Naive thymus-derived CD4-positive, alpha-beta T cell (primary cell): ENCODE data around the gene CELF2. TPM values are rescaled to one million over a fixed set of nuclear protein-coding genes. Genes with fewer than 3 reads are reported as not detected.

Source experiments
- ATAC-seq: fragments of 150-1000 bp; cut with Tn5 transposase; 2 replicates; pipeline ENCODE4 v1.10.0; 2021; ENCODE audit warnings: mild to moderate bottlenecking, moderate library complexity
- CTCF ChIA-PET: fragments of 350-600 bp; sonication (Branson Sonifier 250); formaldehyde crosslinking; loops from one replicate; lab custom pipeline; 2021; ENCODE audit warnings: antibody characterized with exemption; lab: Charles Lee
- POLR2A ChIA-PET: fragments of 350-600 bp; sonication (Branson Sonifier 250); formaldehyde crosslinking; loops from one replicate; lab custom pipeline; 2021; ENCODE audit warnings: antibody characterized with exemption, inconsistent platforms; lab: Charles Lee
- DNase-seq, 9 donors: peaks; one replicate each; pipeline versions ENCODE4 v3.0.0 to v3.0.0-alpha.2; 2020 to 2022; ENCODE audit warnings: mixed read lengths in 1 of 9
- H3K27ac ChIP-seq: one replicate; pipeline ENCODE4 v1.7.0; 2013; ENCODE audit warnings: mild to moderate bottlenecking, low read depth, low read length, moderate library complexity
- H3K27me3 ChIP-seq, 2 donors: one replicate each; pipeline ENCODE4 v1.7.0; 2013; ENCODE audit warnings: low read length in 2 of 2, mild to moderate bottlenecking in 2 of 2, moderate library complexity in 2 of 2; ENCODE audit not compliant: control insufficient read depth in 2 of 2, insufficient read depth in 2 of 2
- H3K36me3 ChIP-seq, 3 experiments: 1 replicate in 2 of 3; 2 replicates in 1 of 3; pipeline ENCODE4 v1.7.0; 2013; ENCODE audit warnings: low read length in 3 of 3, mild to moderate bottlenecking in 3 of 3, moderate library complexity in 1 of 3; ENCODE audit not compliant: insufficient read depth in 3 of 3, control insufficient read depth in 2 of 3
- H3K4me1 ChIP-seq, 2 donors: one replicate each; pipeline ENCODE4 v1.7.0; 2013; ENCODE audit warnings: low read length in 2 of 2, mild to moderate bottlenecking in 2 of 2, moderate library complexity in 1 of 2; ENCODE audit not compliant: control insufficient read depth in 2 of 2, insufficient read depth in 2 of 2
- H3K4me3 ChIP-seq: 2 replicates; pipeline ENCODE4 v1.7.0; 2013; ENCODE audit warnings: mild to moderate bottlenecking, low read length
- H3K9me3 ChIP-seq, 3 experiments: 1 replicate in 2 of 3; 2 replicates in 1 of 3; pipeline ENCODE4 v1.7.0; 2013; ENCODE audit warnings: low read length in 3 of 3; ENCODE audit not compliant: control insufficient read depth in 2 of 3
- H3K27ac Mint-ChIP-seq, 9 donors: one replicate each; pipeline ENCODE4 v1.8.0; 2020 to 2022; ENCODE audit warnings: mixed read lengths in 9 of 9, mild to moderate bottlenecking in 8 of 9, moderate library complexity in 5 of 9, inconsistent platforms in 2 of 9
- H3K27me3 Mint-ChIP-seq, 5 donors: one replicate each; pipeline ENCODE4 v1.8.0; 2021 to 2022; ENCODE audit warnings: mixed read lengths in 5 of 5, mild to moderate bottlenecking in 1 of 5
- H3K36me3 Mint-ChIP-seq, 5 donors: one replicate each; pipeline ENCODE4 v1.8.0; 2020 to 2022; ENCODE audit warnings: mixed read lengths in 5 of 5, mild to moderate bottlenecking in 3 of 5, inconsistent platforms in 1 of 5
- H3K4me1 Mint-ChIP-seq, 7 donors: one replicate each; pipeline ENCODE4 v1.8.0; 2020 to 2022; ENCODE audit warnings: mixed read lengths in 7 of 7, mild to moderate bottlenecking in 3 of 7, inconsistent platforms in 1 of 7
- H3K4me3 Mint-ChIP-seq, 10 donors: one replicate each; pipeline ENCODE4 v1.8.0; 2020 to 2022; ENCODE audit warnings: mild to moderate bottlenecking in 10 of 10, mixed read lengths in 10 of 10, moderate library complexity in 6 of 10, inconsistent platforms in 2 of 10
- H3K9me3 Mint-ChIP-seq, 11 donors: one replicate each; pipeline ENCODE4 v1.8.0; 2020 to 2022; ENCODE audit warnings: mixed read lengths in 11 of 11, mild to moderate bottlenecking in 4 of 11, inconsistent platforms in 1 of 11, moderate library complexity in 1 of 11
- intact Hi-C, 2 donors: fragments of 100-400 bp; cut with micrococcal nuclease; formaldehyde crosslinking; loops; one replicate each; pipeline ENCODE4 v1.15.1; 2023
- polyA plus RNA-seq, 2 donors: library from polyadenylated mRNA; unstranded; fragments of 300-500 nt; fragmentation: Illumina TruSeq; gene quantifications; one replicate each; pipeline ENCODE4 v1.2.3, GENCODE V29; 2021
- total RNA-seq, 6 experiments: library from RNA in 5 of 6; stranded (reverse) in 5 of 6; gene quantifications; 1 replicate in 5 of 6; 2 replicates in 1 of 6; pipeline ENCODE4 v1.2.3 and lab custom pipeline; 2021 to 2026

The CELF2 gene
- total and polyA plus RNA-seq, 7 experiments from 2014 or later: 135 to 207 (median 178) TPM

DNA sequence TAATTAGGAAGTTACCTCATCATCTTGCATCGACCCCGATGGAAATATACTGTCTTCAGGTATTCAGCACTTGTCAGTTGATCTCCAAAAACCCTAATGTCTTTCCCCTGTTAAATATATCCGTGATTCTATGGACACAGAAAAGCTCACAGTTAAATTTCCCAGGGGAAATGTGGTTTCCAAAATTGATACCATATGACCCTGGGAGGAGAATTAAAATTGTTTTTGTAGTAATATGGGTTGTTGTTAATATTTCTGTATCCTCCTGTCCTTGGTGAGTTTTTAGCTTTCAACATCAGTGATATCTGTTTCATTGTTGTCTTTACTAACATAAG lies 132.1 kb downstream of the CELF2 start:
- DNase-seq: peak in 1 of 9 donors; percentile 58
- H3K27ac ChIP-seq: peak overlapping the region; percentile 94
- Mint-ChIP-seq H3K4me3 (peak overlapping the region; percentile 72 to 89 (median 86)), H3K36me3 (peaks cover 0 to 10% (median 0%) of the 10 kb centered on the region in 5 donors), H3K27me3 (no peaks in the 10 kb centered on the region), H3K4me1 (peaks cover 78 to 100% (median 97%) of the 10 kb centered on the region in 7 donors), H3K27ac (peak overlapping the region; percentile 97 to 99 (median 99)), H3K9me3 (no peaks in the 10 kb centered on the region)
- H3K9me3 ChIP-seq: no peaks in the 10 kb centered on the region
- H3K27me3 ChIP-seq: no peaks in the 10 kb centered on the region
- ChIA-PET CTCF (interaction anchor here (0.8 to 3.5 kb wide), 9 partner anchors 10 to 36 kb away, joined by 3 to 57 read pairs (median 4); no protein-coding TSS in a partner anchor), POLR2A (interaction anchor here (1.0 to 24.8 kb wide), 13 partner anchors 8 to 96 kb away, joined by 3 to 919 read pairs (median 11); no protein-coding TSS in a partner anchor)
- intact Hi-C loops: loop anchor here (1.0 to 10.0 kb wide), 4 partner anchors 14 to 255 kb away; no protein-coding TSS in a partner anchor
- no peak for ATAC-seq
- H3K36me3 ChIP-seq: no peaks in the 10 kb centered on the region
- peak overlapping the region; percentile 49 for H3K4me3 ChIP-seq
- peaks cover 83 to 98% of the 10 kb centered on the region in 2 donors for H3K4me1 ChIP-seq

DNA sequence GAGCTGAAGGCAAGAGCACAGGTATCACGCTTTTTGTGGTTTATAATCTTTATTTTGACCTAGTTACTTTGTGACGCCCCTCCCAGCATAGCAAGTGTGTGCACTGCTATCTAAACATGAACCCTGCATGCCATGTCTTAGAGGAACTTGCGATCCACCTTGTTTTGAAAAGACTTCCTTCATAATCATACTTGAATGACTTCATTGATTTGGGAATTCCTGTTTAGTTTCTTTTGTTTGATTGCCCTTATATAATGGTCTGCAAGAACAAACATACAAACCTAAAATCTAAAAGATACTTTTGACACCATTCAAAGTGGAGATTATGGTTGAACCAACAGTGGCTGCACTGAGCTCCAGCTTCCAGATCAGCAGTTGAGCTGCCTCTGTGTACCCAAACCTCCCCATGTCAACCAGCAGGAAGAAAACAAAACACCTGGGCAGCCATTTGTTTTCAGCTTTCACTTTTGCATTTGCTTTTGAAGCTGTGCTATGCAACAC lies 132.6 kb downstream of the CELF2 start:
- Histone ChIP-seq H3K27ac (peak overlapping the region; percentile 94), H3K4me1 (peaks cover 78 to 98% of the 10 kb centered on the region in 2 donors), H3K36me3 (no peaks in the 10 kb centered on the region), H3K9me3 (no peaks in the 10 kb centered on the region), H3K4me3 (peak overlapping the region; percentile 49), H3K27me3 (no peaks in the 10 kb centered on the region)
- Mint-ChIP-seq H3K4me3 (peak overlapping the region; percentile 72 to 89 (median 86)), H3K4me1 (peaks cover 76 to 100% (median 97%) of the 10 kb centered on the region in 7 donors), H3K27me3 (no peaks in the 10 kb centered on the region), H3K27ac (peak overlapping the region; percentile 97 to 99 (median 99)), H3K36me3 (peaks cover 0 to 10% (median 0%) of the 10 kb centered on the region in 5 donors), H3K9me3 (no peaks in the 10 kb centered on the region)
- ChIA-PET POLR2A (interaction anchor here (0.6 to 24.8 kb wide), 14 partner anchors 9 to 176 kb away, joined by 3 to 919 read pairs (median 10); no protein-coding TSS in a partner anchor), CTCF (interaction anchor here (0.8 to 3.5 kb wide), 8 partner anchors 10 to 36 kb away, joined by 3 to 57 read pairs (median 4); no protein-coding TSS in a partner anchor)
- intact Hi-C loops: loop anchor here (1.0 kb wide), 3 partner anchors 13 to 37 kb away; no protein-coding TSS in a partner anchor
- ATAC-seq: peak; percentile 75
- peak in 7 of 9 donors; percentile 57 to 86 (median 79) for DNase-seq

DNA sequence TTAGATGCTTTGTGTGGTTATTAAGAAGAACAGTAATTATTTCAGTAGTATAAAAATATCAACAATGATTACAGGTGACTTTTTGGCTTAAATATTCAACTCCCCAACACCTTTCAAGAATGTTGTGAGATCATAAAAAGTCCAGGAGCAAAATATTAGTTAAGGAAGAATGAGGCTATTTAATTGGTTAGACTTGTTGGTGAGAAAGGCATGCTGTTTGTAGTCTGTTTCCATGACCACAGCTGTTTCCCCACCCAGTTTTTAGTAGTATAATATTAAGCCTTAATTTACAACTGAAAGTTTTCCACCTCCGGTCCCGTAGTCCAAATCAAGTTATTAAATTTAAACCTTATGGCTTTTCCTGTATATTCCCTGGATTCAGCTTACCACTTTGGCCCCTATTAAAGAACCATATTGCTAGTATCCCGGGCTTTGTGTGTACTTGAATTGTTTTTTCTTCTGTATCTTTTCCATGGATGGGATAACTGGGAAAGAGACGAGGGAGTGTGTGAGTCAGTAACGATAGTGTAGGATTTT lies 133.3 kb downstream of the CELF2 start:
- peaks cover 0 to 10% (median 0%) of the 10 kb centered on the region in 5 donors for H3K36me3 Mint-ChIP-seq
- CTCF ChIA-PET: interaction anchor here (1.2 to 3.5 kb wide), 5 partner anchors 9 to 37 kb away, joined by 3 to 57 read pairs (median 11); no protein-coding TSS in a partner anchor
- Histone ChIP-seq H3K36me3 (no peaks in the 10 kb centered on the region), H3K27ac (peak overlapping the region; percentile 94), H3K27me3 (no peaks in the 10 kb centered on the region), H3K4me3 (peak overlapping the region; percentile 49), H3K9me3 (no peaks in the 10 kb centered on the region), H3K4me1 (peaks cover 71 to 94% of the 10 kb centered on the region in 2 donors)
- H3K27me3 Mint-ChIP-seq: no peaks in the 10 kb centered on the region
- peaks cover 78 to 100% (median 98%) of the 10 kb centered on the region in 7 donors for H3K4me1 Mint-ChIP-seq
- H3K4me3 Mint-ChIP-seq: peak overlapping the region; percentile 72 to 89 (median 86)
- intact Hi-C loops: loop anchor here (1.0 kb wide), 3 partner anchors 12 to 38 kb away; no protein-coding TSS in a partner anchor
- no peaks in the 10 kb centered on the region for H3K9me3 Mint-ChIP-seq
- POLR2A ChIA-PET: interaction anchor here (1.2 to 24.8 kb wide), 10 partner anchors 8 to 95 kb away, joined by 3 to 919 read pairs (median 13); no protein-coding TSS in a partner anchor
- DNase-seq (peak in 5 of 9 donors; percentile 43 to 66 (median 64)), ATAC-seq (peak; percentile 26)
- peak overlapping the region; percentile 97 to 99 (median 99) for H3K27ac Mint-ChIP-seq

DNA sequence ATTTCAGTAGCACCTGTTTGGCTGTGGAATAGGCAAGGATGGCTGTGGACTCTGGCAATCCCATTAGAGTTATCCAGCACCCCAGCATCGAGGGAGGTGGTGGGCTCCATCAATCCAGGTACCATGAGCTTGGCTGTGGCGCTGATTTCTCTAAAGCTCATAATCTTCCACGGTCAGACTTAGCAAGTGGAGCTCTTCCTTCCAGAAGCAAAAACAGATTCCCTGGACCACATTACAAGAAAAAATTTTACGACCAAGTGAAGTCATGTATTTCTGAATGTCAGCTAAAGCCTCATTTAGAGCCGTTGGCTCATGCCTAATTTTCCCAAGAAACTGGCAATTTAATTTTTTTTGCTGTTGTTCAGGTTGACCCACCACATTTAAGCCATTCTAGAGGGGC lies 135.1 kb downstream of the CELF2 start:
- Histone ChIP-seq H3K4me1 (peaks cover 53 to 87% of the 10 kb centered on the region in 2 donors), H3K4me3 (no peak overlapping the region), H3K27me3 (no peaks in the 10 kb centered on the region), H3K27ac (peak overlapping the region; percentile 94), H3K9me3 (no peaks in the 10 kb centered on the region), H3K36me3 (no peaks in the 10 kb centered on the region)
- peaks cover 79 to 100% (median 100%) of the 10 kb centered on the region in 7 donors for H3K4me1 Mint-ChIP-seq
- CTCF ChIA-PET: interaction anchor here (0.6 to 2.0 kb wide), 2 partner anchors 11 to 16 kb away, joined by 3 to 17 read pairs; no protein-coding TSS in a partner anchor
- POLR2A ChIA-PET: interaction anchor here (0.6 to 24.8 kb wide), 7 partner anchors 6 to 47 kb away, joined by 3 to 919 read pairs (median 9); no protein-coding TSS in a partner anchor
- DNase-seq (no peak), ATAC-seq (no peak)
- no peaks in the 10 kb centered on the region for H3K9me3 Mint-ChIP-seq
- intact Hi-C loops: no loop called here
- H3K36me3 Mint-ChIP-seq: peaks cover 0 to 15% (median 0%) of the 10 kb centered on the region in 5 donors
- H3K27me3 Mint-ChIP-seq: no peaks in the 10 kb centered on the region
- peak overlapping the region; percentile 48 to 99 (median 98) for H3K27ac Mint-ChIP-seq
- H3K4me3 Mint-ChIP-seq: peak overlapping the region in 7 of 10 donors; percentile 12 to 88 (median 62)

DNA sequence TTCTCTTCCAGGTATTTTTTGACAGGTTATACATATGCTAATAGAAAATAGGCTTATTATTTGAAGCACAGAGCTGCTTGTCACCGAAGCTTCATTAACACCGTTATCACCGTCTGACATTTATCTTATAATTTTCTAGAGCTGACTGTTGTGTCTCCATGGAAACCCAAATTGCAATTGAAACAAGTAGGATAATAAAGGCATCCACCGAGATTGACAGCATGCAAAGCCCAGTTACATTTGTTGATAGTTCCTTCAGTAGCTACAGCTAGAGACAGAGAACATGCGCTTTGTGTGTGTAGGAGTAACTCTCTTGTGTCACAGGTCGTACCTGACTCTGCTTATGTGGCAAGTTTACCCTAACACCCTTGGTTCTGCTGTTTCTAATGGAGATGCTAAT lies 135.6 kb downstream of the CELF2 start:
- Mint-ChIP-seq H3K27me3 (no peaks in the 10 kb centered on the region), H3K4me1 (peaks cover 79 to 100% (median 100%) of the 10 kb centered on the region in 7 donors), H3K27ac (peak overlapping the region; percentile 20 to 99 (median 98)), H3K36me3 (peaks cover 0 to 15% (median 0%) of the 10 kb centered on the region in 5 donors), H3K4me3 (peak overlapping the region in 8 of 10 donors; percentile 42 to 88 (median 67)), H3K9me3 (no peaks in the 10 kb centered on the region)
- ATAC-seq: no peak
- Histone ChIP-seq H3K27ac (peak overlapping the region; percentile 94), H3K9me3 (no peaks in the 10 kb centered on the region), H3K27me3 (no peaks in the 10 kb centered on the region), H3K36me3 (no peaks in the 10 kb centered on the region), H3K4me1 (peaks cover 48 to 87% of the 10 kb centered on the region in 2 donors), H3K4me3 (no peak overlapping the region)
- CTCF ChIA-PET: interaction anchor here (0.6 to 2.0 kb wide), 2 partner anchors 11 to 41 kb away, joined by 3 to 17 read pairs; no protein-coding TSS in a partner anchor
- POLR2A ChIA-PET: interaction anchor here (0.6 to 24.8 kb wide), 7 partner anchors 6 to 48 kb away, joined by 3 to 919 read pairs (median 9); no protein-coding TSS in a partner anchor
- no peak for DNase-seq
- intact Hi-C loops: no loop called here

DNA sequence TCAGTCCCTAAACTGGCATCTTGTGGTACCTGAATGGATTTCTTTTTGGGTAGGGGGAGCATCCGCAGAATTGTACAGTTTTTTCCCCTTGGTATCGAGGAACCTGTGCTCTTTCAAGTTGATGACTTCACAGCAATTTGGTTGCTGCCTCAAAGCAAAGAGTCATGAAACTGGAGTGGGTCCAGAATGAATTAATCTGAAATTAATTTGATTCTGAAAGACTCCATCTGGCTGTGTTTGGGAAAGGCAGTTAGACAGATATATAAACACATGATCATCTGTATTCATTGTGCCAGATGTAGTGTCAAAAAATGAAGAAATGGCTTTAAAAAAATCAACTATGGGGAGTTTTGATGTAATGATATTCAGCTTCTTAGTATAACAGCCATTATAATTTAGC lies 136.1 kb downstream of the CELF2 start:
- H3K27ac Mint-ChIP-seq: peak overlapping the region in 8 of 9 donors; percentile 97 to 99 (median 98)
- H3K27me3 ChIP-seq: no peaks in the 10 kb centered on the region
- H3K36me3 Mint-ChIP-seq: peaks cover 0 to 15% (median 0%) of the 10 kb centered on the region in 5 donors
- no peak for DNase-seq
- H3K4me3 ChIP-seq: no peak overlapping the region
- peaks cover 77 to 100% (median 100%) of the 10 kb centered on the region in 7 donors for H3K4me1 Mint-ChIP-seq
- peaks cover 43 to 87% of the 10 kb centered on the region in 2 donors for H3K4me1 ChIP-seq
- POLR2A ChIA-PET: interaction anchor here (1.0 to 24.8 kb wide), 5 partner anchors 6 to 33 kb away, joined by 3 to 919 read pairs (median 34); no protein-coding TSS in a partner anchor
- CTCF ChIA-PET: interaction anchor here (0.6 to 2.0 kb wide), 2 partner anchors 10 to 41 kb away, joined by 3 to 17 read pairs; no protein-coding TSS in a partner anchor
- H3K36me3 ChIP-seq: no peaks in the 10 kb centered on the region
- ATAC-seq: no peak
- intact Hi-C loops: loop anchor here in 1 of 2 donors (1.0 kb wide), 1 partner anchor 8 kb away; no protein-coding TSS in a partner anchor
- H3K9me3 ChIP-seq: no peaks in the 10 kb centered on the region
- H3K9me3 Mint-ChIP-seq: no peaks in the 10 kb centered on the region
- H3K27ac ChIP-seq: peak overlapping the region; percentile 94
- peak overlapping the region; percentile 30 to 88 (median 67) for H3K4me3 Mint-ChIP-seq
- H3K27me3 Mint-ChIP-seq: no peaks in the 10 kb centered on the region
